Spleen (tissue), 13 donors: ENCODE data around the gene ZNF354C. TPM values are rescaled to one million over a fixed set of nuclear protein-coding genes. Genes with fewer than 3 reads are reported as not detected.

Experiments used
- DNase-seq: peaks from one replicate; pipeline ENCODE4 v3.0.0-alpha.2; 2020
- H3K27ac ChIP-seq, 8 donors: fragments of 200-600 bp; sonication (generic) in 7 of 8; 1 replicate in 4 of 8; 2 replicates in 4 of 8; pipeline versions ENCODE4 v1.5.0 to v1.8.0; 2016 to 2021; ENCODE audit warnings: inconsistent platforms in 4 of 8, mild to moderate bottlenecking in 4 of 8, moderate library complexity in 1 of 8
- H3K27me3 ChIP-seq, 7 donors: fragments of 200-600 bp; sonication (generic) in 6 of 7; replicated peaks in 1 of 7; 1 replicate in 4 of 7; 2 replicates in 3 of 7; pipeline versions ENCODE4 v1.5.0 to v1.8.0; 2016 to 2021; ENCODE audit warnings: inconsistent platforms in 3 of 7, mild to moderate bottlenecking in 1 of 7
- H3K36me3 ChIP-seq, 6 donors: fragments of 200-600 bp; sonication (generic) in 5 of 6; 1 replicate in 4 of 6; 2 replicates in 2 of 6; pipeline versions ENCODE4 v1.5.0 to v1.8.0; 2016 to 2021; ENCODE audit warnings: inconsistent platforms in 2 of 6
- H3K4me1 ChIP-seq, 6 donors: fragments of 200-600 bp; sonication (generic) in 5 of 6; 1 replicate in 3 of 6; 2 replicates in 3 of 6; pipeline versions ENCODE4 v1.5.0 to v1.8.0; 2016 to 2021; ENCODE audit warnings: inconsistent platforms in 3 of 6
- H3K4me3 ChIP-seq, 8 donors: fragments of 200-600 bp; sonication (generic) in 7 of 8; 1 replicate in 4 of 8; 2 replicates in 4 of 8; pipeline versions ENCODE4 v1.5.0 to v1.8.0; 2016 to 2021; ENCODE audit warnings: inconsistent platforms in 4 of 8, mild to moderate bottlenecking in 4 of 8, moderate library complexity in 2 of 8
- H3K9me3 ChIP-seq, 8 donors: fragments of 200-600 bp; sonication (generic) in 7 of 8; 1 replicate in 4 of 8; 2 replicates in 4 of 8; pipeline versions ENCODE4 v1.5.0 to v1.8.0; 2016 to 2021; ENCODE audit warnings: inconsistent platforms in 4 of 8
- POLR2A ChIP-seq, 3 donors: fragments of 450-650 bp; IDR thresholded peaks; one replicate each; pipeline ENCODE4 v1.5.1; 2017; ENCODE audit warnings: antibody characterized with exemption in 3 of 3, mild to moderate bottlenecking in 1 of 3
- POLR2AphosphoS5 ChIP-seq, 3 donors: sonication (generic); formaldehyde crosslinking; IDR thresholded peaks; one replicate each; pipeline ENCODE4 v1.5.1; 2017; ENCODE audit warnings: antibody characterized with exemption in 3 of 3
- WGBS, 5 donors: extraction: QIAGEN DNeasy Blood & Tissue Kit in 3 of 5; methylation state at CpG; one replicate each; pipeline versions ENCODE4 v1.1.5 to v1.1.7; 2013 to 2018; 5-methylcytosine and 5-hydroxymethylcytosine counted together
- intact Hi-C: fragments of 100-400 bp; cut with DNase I; formaldehyde crosslinking; loops from one replicate; pipeline ENCODE4 v1.15.0; 2023; ENCODE audit warnings: low total_unique reads
- long read RNA-seq, 2 donors: transcript quantifications; one replicate each; lab custom pipeline, GENCODE V29; 2026
- polyA plus RNA-seq, 3 donors: library from polyadenylated mRNA; stranded (reverse); fragments of 200-250 nt; gene quantifications; one replicate each; pipeline ENCODE4 v1.2.1, GENCODE V29; 2013
- total RNA-seq, 7 donors: library from RNA; depleted of rRNA in 3 of 7; stranded (reverse); fragments of >200 nt in 3 of 7; fragmentation: NEBNext Ultra II Directional in 4 of 7; extraction: Animal tissue kit (Norgen Biotek cat#: 25700) in 4 of 7; gene quantifications; one replicate each; pipeline versions ENCODE4 v1.1.0 to v1.2.1, GENCODE V29; 2016 to 2021
- TF ChIP-seq, protein P1 (sequence below), 11 experiments: fragments of 200-600 bp in 7 of 11; fragments of 450-650 bp in 4 of 11; sonication (generic) in 4 of 11; IDR thresholded peaks in 8 of 11; conservative IDR thresholded peaks in 3 of 11; 1 replicate in 7 of 11; 2 replicates in 4 of 11; pipeline versions ENCODE4 v1.4.0 to v1.8.0; 2016 to 2021; ENCODE audit warnings: antibody characterized with exemption in 11 of 11, inconsistent platforms in 4 of 11, mild to moderate bottlenecking in 1 of 11
- donor health status: healthy with polysubstance abuse.
- donor health status: DM: no; HTN: no; CAD: no; lungs with moderate emphysema.
- donor health status: DM: no; HTN: no; CAD: no.
- donor health status: Bipolar disorder and iron deficiency.
- donor health status: healthy.
- donor health status: DM: no; HTN: no; CAD: no.
- donor health status: DM: yes; HTN: yes; CAD: no.

ZNF354C gene
- total RNA-seq (1 to 10 TPM; 5.6 to 8.5 (median 7.3) TPM), polyA plus RNA-seq (1 to 10 TPM; 1.3 to 2.0 (median 1.9) TPM)
- long read RNA-seq, donor 1, full-length matches to known transcripts = 3 of 3 reads
- long read RNA-seq, donor 1, partial matches to known transcripts = 0 of 3 reads
- long read RNA-seq, donor 1, other reads (novel, unspliced or antisense) = 0 of 3 reads
- long read RNA-seq, donor 2, full-length matches to known transcripts = 2 of 2 reads
- long read RNA-seq, donor 2, partial matches to known transcripts = 0 of 2 reads
- long read RNA-seq, donor 2, other reads (novel, unspliced or antisense) = 0 of 2 reads

DNA sequence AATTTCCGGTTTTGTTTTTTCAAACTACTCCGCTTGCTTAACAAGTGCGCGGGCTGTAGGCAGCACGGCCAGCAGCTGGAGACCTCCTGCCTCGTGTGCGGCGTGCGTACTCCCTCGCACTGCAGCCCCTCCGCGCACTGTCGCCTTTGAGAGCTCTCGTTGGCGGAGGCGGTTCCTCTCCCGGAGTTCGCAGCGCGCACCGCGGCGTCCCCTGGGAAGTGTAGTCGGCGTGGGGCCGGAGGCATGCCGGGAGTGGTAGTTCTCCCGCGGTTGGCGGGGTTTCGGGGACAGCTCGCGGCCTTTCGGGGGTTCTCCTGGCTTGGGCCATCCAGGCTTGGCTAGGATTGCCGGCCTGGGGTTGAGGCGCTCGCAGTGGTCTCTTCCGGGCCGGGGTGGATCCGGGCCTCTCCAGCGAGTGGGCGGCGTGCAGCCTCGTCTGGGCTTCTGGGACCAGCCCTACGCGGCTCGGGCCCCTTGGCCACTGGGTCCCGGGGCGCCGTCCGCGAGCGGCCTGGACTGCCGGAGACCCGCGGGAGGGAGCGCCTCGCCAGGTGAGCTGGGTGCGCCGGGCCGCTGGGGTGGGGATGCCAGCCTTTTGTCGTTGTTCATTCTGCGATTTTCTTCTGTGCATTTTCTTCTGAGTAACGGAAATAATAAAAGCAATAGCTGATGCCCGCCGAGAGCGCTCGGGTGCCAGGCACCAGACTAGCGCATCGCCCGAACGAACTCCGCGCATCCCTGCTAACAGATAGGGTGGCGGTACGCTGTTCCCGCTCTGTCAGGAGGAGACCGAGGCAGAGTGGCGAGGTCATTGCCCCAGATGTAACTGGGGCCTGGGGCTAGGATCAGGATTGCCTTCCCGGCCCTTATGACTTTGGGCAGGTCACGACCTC lies at the start of gene ZNF354C:
ZNF354C (plus strand) TSS at position 258 of the 893 bp plus-strand sequence. CDS start 1,696 bp downstream, outside the sequence.
- TF ChIP-seq POLR2AphosphoS5 (IDR thresholded peaks at IDR 0.05) = peak; percentile 93 to 96 (median 94)
- TF ChIP-seq, protein P1, sequence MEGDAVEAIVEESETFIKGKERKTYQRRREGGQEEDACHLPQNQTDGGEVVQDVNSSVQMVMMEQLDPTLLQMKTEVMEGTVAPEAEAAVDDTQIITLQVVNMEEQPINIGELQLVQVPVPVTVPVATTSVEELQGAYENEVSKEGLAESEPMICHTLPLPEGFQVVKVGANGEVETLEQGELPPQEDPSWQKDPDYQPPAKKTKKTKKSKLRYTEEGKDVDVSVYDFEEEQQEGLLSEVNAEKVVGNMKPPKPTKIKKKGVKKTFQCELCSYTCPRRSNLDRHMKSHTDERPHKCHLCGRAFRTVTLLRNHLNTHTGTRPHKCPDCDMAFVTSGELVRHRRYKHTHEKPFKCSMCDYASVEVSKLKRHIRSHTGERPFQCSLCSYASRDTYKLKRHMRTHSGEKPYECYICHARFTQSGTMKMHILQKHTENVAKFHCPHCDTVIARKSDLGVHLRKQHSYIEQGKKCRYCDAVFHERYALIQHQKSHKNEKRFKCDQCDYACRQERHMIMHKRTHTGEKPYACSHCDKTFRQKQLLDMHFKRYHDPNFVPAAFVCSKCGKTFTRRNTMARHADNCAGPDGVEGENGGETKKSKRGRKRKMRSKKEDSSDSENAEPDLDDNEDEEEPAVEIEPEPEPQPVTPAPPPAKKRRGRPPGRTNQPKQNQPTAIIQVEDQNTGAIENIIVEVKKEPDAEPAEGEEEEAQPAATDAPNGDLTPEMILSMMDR (IDR thresholded peaks at IDR 0.05 in 8 of 11, conservative IDR thresholded peaks at IDR 0.05 in 3 of 11) = peak in 1 of 11 experiments; percentile 12
- peak in 1 of 3 donors; percentile 45 for TF ChIP-seq POLR2A (IDR thresholded peaks at IDR 0.05)
- Histone ChIP-seq H3K4me1 (peaks cover 0 to 21% (median 17%) of the 10 kb centered on the region in 6 donors), H3K9me3 (peaks cover 0 to 57% (median 15%) of the 10 kb centered on the region in 8 donors), H3K27ac (peak within 1 kb of the TSS; percentile 61 to 88 (median 80)), H3K27me3 (no peaks in the 10 kb centered on the region), H3K4me3 (peak within 1 kb of the TSS; percentile 54 to 95 (median 71)), H3K36me3 (peaks cover 0 to 36% (median 20%) of the 10 kb centered on the region in 6 donors)
- peak; percentile 96 for DNase-seq
- intact Hi-C loops = no loop called here
- WGBS, 5 donors = 5 to 9% (median 5%) methylated on average over 54 to 81 of the region's 81 CpGs

GRCh38 chr5:179023528-179024189 lies 36.5 kb upstream of the ZNF354C start, which contains the start of gene ZNF879:
ZNF879 (plus strand) TSS chr5:179023804; CDS start chr5:179025005, 1,201 bp downstream.
- DNase-seq = peak; percentile 97
- peaks cover 8 to 21% (median 17%) of the 10 kb centered on the region in 6 donors for H3K4me1 ChIP-seq
- peak within 1 kb of the TSS; percentile 87 to 96 (median 92) for H3K27ac ChIP-seq
- WGBS, 5 donors = 0 to 2% (median 1%) methylated on average over 16 to 72 of the region's 72 CpGs
- H3K9me3 ChIP-seq = peaks cover 7 to 59% (median 42%) of the 10 kb centered on the region in 8 donors
- no peaks in the 10 kb centered on the region for H3K27me3 ChIP-seq
- H3K4me3 ChIP-seq = peak within 1 kb of the TSS; percentile 56 to 88 (median 70)
- intact Hi-C loops = no loop called here
- TF ChIP-seq, protein P1 (IDR thresholded peaks at IDR 0.05 in 8 of 11, conservative IDR thresholded peaks at IDR 0.05 in 3 of 11) = peak in 1 of 11 experiments; percentile 23
- peak; percentile 88 to 91 (median 90) for TF ChIP-seq POLR2AphosphoS5 (IDR thresholded peaks at IDR 0.05)
- peak in 2 of 3 donors; percentile 34 to 42 for TF ChIP-seq POLR2A (IDR thresholded peaks at IDR 0.05)
- peaks cover 9 to 38% (median 30%) of the 10 kb centered on the region in 6 donors for H3K36me3 ChIP-seq

DNA sequence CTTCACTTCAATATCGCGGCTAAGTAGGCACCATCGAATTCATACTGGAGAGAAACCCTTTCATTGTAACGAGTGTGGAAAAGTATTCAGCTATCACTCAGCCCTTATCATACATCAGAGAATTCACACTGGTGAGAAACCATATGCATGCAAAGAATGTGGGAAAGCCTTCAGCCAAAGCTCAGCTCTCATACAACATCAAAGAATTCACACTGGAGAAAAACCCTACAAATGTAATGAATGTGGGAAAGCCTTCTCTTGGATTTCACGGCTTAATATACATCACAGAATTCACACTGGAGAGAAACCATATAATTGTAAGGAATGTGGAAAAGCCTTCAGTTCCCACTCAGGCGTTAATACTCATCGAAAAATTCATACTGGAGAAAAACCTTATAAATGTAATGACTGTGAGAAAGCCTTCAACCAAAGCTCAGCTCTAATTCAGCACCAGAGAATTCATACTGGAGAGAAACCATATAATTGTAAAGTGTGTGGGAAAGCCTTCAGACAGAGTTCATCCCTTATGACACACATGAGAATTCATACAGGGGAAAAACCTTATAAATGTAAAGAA lies 27.1 kb upstream of the ZNF354C start:
- H3K27ac ChIP-seq = no peak overlapping the region
- peaks cover 41 to 63% (median 56%) of the 10 kb centered on the region in 6 donors for H3K36me3 ChIP-seq
- TF ChIP-seq, protein P1 (IDR thresholded peaks at IDR 0.05 in 8 of 11, conservative IDR thresholded peaks at IDR 0.05 in 3 of 11) = no peak
- TF ChIP-seq POLR2AphosphoS5 (IDR thresholded peaks at IDR 0.05) (no peak), POLR2A (IDR thresholded peaks at IDR 0.05) (no peak)
- H3K27me3 ChIP-seq = no peaks in the 10 kb centered on the region
- intact Hi-C loops = no loop called here
- peaks cover 77 to 100% (median 100%) of the 10 kb centered on the region in 8 donors for H3K9me3 ChIP-seq
- 94 to 97% (median 96%) methylated on average over 7 of the region's 7 CpGs for WGBS, 5 donors
- peak overlapping the region in 1 of 8 donors; percentile 12 for H3K4me3 ChIP-seq
- no peak for DNase-seq
- H3K4me1 ChIP-seq = no peaks in the 10 kb centered on the region
